HepG2 (cell line): ENCODE measurements around the gene CLP1. TPM values are rescaled to one million over a fixed set of nuclear protein-coding genes. Genes with fewer than 3 reads are reported as not detected.

ENCODE experiments used
- ARNTL ChIP-seq: sonication (generic); formaldehyde crosslinking; IDR thresholded peaks from 2 replicates; pipeline ENCODE4 v1.4.0; 2020; ENCODE audit warnings: mild to moderate bottlenecking, missing genetic modification reagents
- ATF7-NPFF ChIP-seq: sonication (generic); formaldehyde crosslinking; IDR thresholded peaks from 2 replicates; pipeline ENCODE4 v1.8.1; 2023; ENCODE audit warnings: mild to moderate bottlenecking, low read depth, missing genetic modification reagents, moderate library complexity
- GLMP ChIP-seq: sonication (generic); formaldehyde crosslinking; IDR thresholded peaks from 2 replicates; pipeline ENCODE4 v1.9.0; 2021; ENCODE audit warnings: missing genetic modification reagents, mild to moderate bottlenecking, borderline replicate concordance
- HOXA3 ChIP-seq: sonication (generic); formaldehyde crosslinking; IDR thresholded peaks from 2 replicates; pipeline ENCODE4 v1.5.0; 2020; ENCODE audit warnings: missing genetic modification reagents
- MXD1 ChIP-seq: sonication (generic); formaldehyde crosslinking; IDR thresholded peaks from 2 replicates; pipeline ENCODE4 v1.4.0; 2020; ENCODE audit warnings: mild to moderate bottlenecking, missing genetic modification reagents
- RXRA ChIP-seq: sonication (generic); formaldehyde crosslinking; IDR thresholded peaks from 2 replicates; pipeline ENCODE4 v1.5.1; 2020; ENCODE audit warnings: missing genetic modification reagents
- ZFX ChIP-seq: sonication (generic); formaldehyde crosslinking; IDR thresholded peaks from 2 replicates; pipeline ENCODE4 v1.4.0; 2020; ENCODE audit warnings: mild to moderate bottlenecking, low read depth, missing genetic modification reagents, moderate library complexity
- ZNF503 ChIP-seq: sonication (generic); formaldehyde crosslinking; IDR thresholded peaks from 2 replicates; pipeline ENCODE4 v1.4.0; 2020; ENCODE audit warnings: missing genetic modification reagents
- ZNF557 ChIP-seq: sonication (generic); formaldehyde crosslinking; IDR thresholded peaks from 2 replicates; pipeline ENCODE4 v1.4.0; 2020; ENCODE audit warnings: missing genetic modification reagents
- ZNF609 ChIP-seq: sonication (generic); formaldehyde crosslinking; IDR thresholded peaks from 2 replicates; pipeline ENCODE4 v1.4.0; 2020; ENCODE audit warnings: mild to moderate bottlenecking, missing genetic modification reagents, borderline replicate concordance
- ZNF615 ChIP-seq: sonication (generic); formaldehyde crosslinking; IDR thresholded peaks from 2 replicates; pipeline ENCODE4 v1.5.0; 2020; ENCODE audit warnings: mild to moderate bottlenecking, missing genetic modification reagents, borderline replicate concordance
- ZNF687 ChIP-seq: sonication (generic); formaldehyde crosslinking; IDR thresholded peaks from 2 replicates; pipeline ENCODE4 v1.5.1; 2020; ENCODE audit warnings: mild to moderate bottlenecking, missing genetic modification reagents, moderate library complexity
- ZNF879 ChIP-seq: sonication (generic); formaldehyde crosslinking; IDR thresholded peaks from 2 replicates; pipeline ENCODE4 v1.8.1; 2023; ENCODE audit warnings: missing genetic modification reagents
- polyA plus RNA-seq, 8 experiments: library from polyadenylated mRNA; depleted of rRNA in 3 of 8; stranded (reverse) in 7 of 8; unstranded in 1 of 8; fragments of >200 nt; fragmentation: Illumina TruSeq in 4 of 8; extraction: Trizol in 4 of 8; gene quantifications; 2 replicates each; pipeline versions ENCODE4 v1.2.1 to v1.2.3, GENCODE V29; 2011 to 2016; ENCODE audit warnings: low read depth in 4 of 8, missing spikeins in 1 of 8, mixed read lengths in 1 of 8; ENCODE audit not compliant: insufficient read depth in 1 of 8
- total RNA-seq, 5 experiments: library from RNA; depleted of rRNA; stranded (reverse); fragments of >200 nt; fragmentation: Illumina TruSeq; extraction: Trizol; gene quantifications; 2 replicates each; pipeline ENCODE4 v1.2.3, GENCODE V29; 2016; ENCODE audit warnings: low read depth in 1 of 5

The CLP1 gene
- total and polyA plus RNA-seq, 2 of the 13 experiments (the other 11 are each of a cell fraction or from before 2014, with no cell fraction given) = 14.6 to 24.8 TPM

GRCh38 chr11:57657194-57658022, at the start of gene CLP1 (continued):
- TF ChIP-seq ARNTL (CRISPR knock-in tag) (peak; percentile 61), ATF7-NPFF (CRISPR knock-in tag) (0 out of 2 replicates have a peak, but pooled peaks have one; percentile 75), GLMP (CRISPR knock-in tag) (no peak), ZFX (CRISPR knock-in tag) (peak; percentile 77; the same call in 1 of the 2 replicates), ZNF615 (CRISPR knock-in tag) (no peak), RXRA (CRISPR knock-in tag) (peak; percentile 69), ZNF687 (CRISPR knock-in tag) (peak; percentile 93), ZNF503 (CRISPR knock-in tag) (peak; percentile 20; the same call in 1 of the 2 replicates), ZNF879 (no peak), ZNF609 (CRISPR knock-in tag) (peak; percentile 63; the same call in 1 of the 2 replicates), ZNF557 (CRISPR knock-in tag) (no peak), HOXA3 (CRISPR knock-in tag) (peak; percentile 86), MXD1 (peak; percentile 65; the same call in 1 of the 2 replicates)
